Ascending aorta (tissue), 2 donors: Measurements from ENCODE around the gene CNTN5. TPM values are rescaled to one million over a fixed set of nuclear protein-coding genes. Genes with fewer than 3 reads are reported as not detected.

Experiments
- DNase-seq, 2 donors: peaks; one replicate each; pipeline ENCODE4 v3.0.0-alpha.2; 2019; ENCODE audit warnings: low spot score in 2 of 2
- H3K27ac ChIP-seq, 2 donors: fragments of 200-600 bp; sonication (generic); one replicate each; pipeline ENCODE4 v1.5.1; 2016 to 2017; ENCODE audit warnings: mild to moderate bottlenecking in 1 of 2
- H3K27me3 ChIP-seq: fragments of 200-600 bp; sonication (generic); one replicate; pipeline ENCODE4 v1.5.1; 2017
- H3K36me3 ChIP-seq, 2 donors: fragments of 200-600 bp; sonication (generic); one replicate each; pipeline ENCODE4 v1.5.1; 2016
- H3K4me1 ChIP-seq, 2 donors: fragments of 200-600 bp; sonication (generic); one replicate each; pipeline ENCODE4 v1.5.1; 2016 to 2017; ENCODE audit warnings: mild to moderate bottlenecking in 1 of 2
- H3K4me3 ChIP-seq, 2 donors: fragments of 200-600 bp; sonication (generic); one replicate each; pipeline ENCODE4 v1.5.1; 2016 to 2017; ENCODE audit warnings: mild to moderate bottlenecking in 1 of 2
- H3K9me3 ChIP-seq, 2 donors: fragments of 200-600 bp; sonication (generic); one replicate each; pipeline ENCODE4 v1.5.1; 2016
- intact Hi-C: fragments of 100-400 bp; cut with DNase I; formaldehyde crosslinking; loops from one replicate; pipeline ENCODE4 v1.15.1; 2023
- total RNA-seq: library from RNA; depleted of rRNA; stranded (reverse); fragments of >200 nt; gene quantifications from one replicate; pipeline ENCODE4 v1.1.0, GENCODE V29; 2016
- TF ChIP-seq, protein P1 (sequence below), 3 experiments: fragments of 200-600 bp in 2 of 3; fragments of 450-650 bp in 1 of 3; sonication (generic) in 2 of 3; IDR thresholded peaks; one replicate each; pipeline ENCODE4 v1.5.1; 2016 to 2019; ENCODE audit warnings: antibody characterized with exemption in 3 of 3, mild to moderate bottlenecking in 1 of 3, moderate library complexity in 1 of 3

The CNTN5 gene
- total RNA-seq, 1 donor from 2014 or later: 3.6 TPM

DNA sequence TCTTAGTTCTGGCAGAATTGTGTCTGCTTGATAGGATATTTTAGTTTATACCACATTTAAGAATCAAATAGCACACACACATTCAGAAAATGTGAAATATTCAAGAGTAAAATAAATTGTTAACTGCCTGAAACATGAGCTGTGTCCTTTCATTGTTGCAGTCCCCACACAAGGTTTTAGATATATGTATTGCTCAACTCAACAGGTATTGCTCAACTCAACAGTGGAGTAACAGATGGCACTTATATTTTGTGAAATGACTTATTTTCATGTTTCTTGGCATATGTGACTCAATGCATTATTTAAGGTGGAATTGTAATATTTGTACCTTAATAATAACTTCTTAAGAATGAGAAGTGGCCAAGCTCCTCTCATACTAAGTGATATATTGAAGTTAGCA, 760.3 kb downstream of the CNTN5 start:
- Histone ChIP-seq H3K27me3 (no peaks in the 10 kb centered on the region), H3K4me3 (no peak overlapping the region), H3K4me1 (no peaks in the 10 kb centered on the region), H3K27ac (no peak overlapping the region), H3K9me3 (no peaks in the 10 kb centered on the region), H3K36me3 (no peaks in the 10 kb centered on the region)
- TF ChIP-seq, protein P1, sequence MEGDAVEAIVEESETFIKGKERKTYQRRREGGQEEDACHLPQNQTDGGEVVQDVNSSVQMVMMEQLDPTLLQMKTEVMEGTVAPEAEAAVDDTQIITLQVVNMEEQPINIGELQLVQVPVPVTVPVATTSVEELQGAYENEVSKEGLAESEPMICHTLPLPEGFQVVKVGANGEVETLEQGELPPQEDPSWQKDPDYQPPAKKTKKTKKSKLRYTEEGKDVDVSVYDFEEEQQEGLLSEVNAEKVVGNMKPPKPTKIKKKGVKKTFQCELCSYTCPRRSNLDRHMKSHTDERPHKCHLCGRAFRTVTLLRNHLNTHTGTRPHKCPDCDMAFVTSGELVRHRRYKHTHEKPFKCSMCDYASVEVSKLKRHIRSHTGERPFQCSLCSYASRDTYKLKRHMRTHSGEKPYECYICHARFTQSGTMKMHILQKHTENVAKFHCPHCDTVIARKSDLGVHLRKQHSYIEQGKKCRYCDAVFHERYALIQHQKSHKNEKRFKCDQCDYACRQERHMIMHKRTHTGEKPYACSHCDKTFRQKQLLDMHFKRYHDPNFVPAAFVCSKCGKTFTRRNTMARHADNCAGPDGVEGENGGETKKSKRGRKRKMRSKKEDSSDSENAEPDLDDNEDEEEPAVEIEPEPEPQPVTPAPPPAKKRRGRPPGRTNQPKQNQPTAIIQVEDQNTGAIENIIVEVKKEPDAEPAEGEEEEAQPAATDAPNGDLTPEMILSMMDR (IDR thresholded peaks at IDR 0.05): no peak
- no peak for DNase-seq
- intact Hi-C loops: no loop called here

DNA sequence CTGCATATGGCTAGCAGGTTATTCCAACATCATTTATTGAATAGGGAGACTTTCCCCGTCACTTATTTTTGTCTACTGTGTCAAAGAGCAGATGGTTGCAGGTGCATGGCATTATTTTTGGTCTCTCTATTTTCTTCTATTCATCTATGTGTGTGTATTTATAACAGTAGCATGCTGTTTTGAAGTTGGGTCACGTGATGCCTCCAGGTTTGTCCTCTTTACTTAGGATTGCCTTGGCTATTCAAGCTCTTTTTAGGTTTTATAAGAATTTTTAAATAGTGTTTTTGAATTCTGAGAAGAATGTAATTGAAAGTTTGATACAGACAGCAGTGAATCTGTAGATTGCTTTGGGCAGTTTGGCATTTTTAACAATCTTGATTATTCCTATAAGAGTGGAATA, 770.6 kb downstream of the CNTN5 start:
- TF ChIP-seq, protein P1 (IDR thresholded peaks at IDR 0.05): no peak
- intact Hi-C loops: no loop called here

DNA sequence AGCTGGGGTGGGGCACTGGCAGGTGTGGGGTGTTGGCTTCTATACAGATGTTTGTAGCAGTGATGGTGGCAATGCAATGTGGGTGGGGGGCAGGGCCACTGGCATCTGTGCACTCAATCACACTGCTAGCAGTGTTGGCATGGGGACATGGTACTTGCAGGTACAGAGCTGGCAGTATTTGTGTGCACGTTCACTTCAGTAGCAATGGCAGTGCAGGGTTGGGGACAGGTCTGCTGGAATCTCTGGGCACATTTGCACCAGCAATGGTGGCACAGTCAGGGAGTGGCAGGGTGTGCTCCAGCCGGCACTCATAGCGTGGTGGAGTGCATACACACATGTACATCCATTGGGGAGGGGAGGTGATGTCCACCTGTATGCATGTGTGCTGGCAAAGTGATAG, 775.2 kb downstream of the CNTN5 start:
- no peak overlapping the region for H3K27ac ChIP-seq
- no peaks in the 10 kb centered on the region for H3K4me1 ChIP-seq
- H3K9me3 ChIP-seq: peaks cover 0 to 2% of the 10 kb centered on the region in 2 donors
- no peak overlapping the region for H3K4me3 ChIP-seq
- intact Hi-C loops: no loop called here
- no peaks in the 10 kb centered on the region for H3K36me3 ChIP-seq
- no peak for DNase-seq
- TF ChIP-seq, protein P1 (IDR thresholded peaks at IDR 0.05): no peak
- no peaks in the 10 kb centered on the region for H3K27me3 ChIP-seq

More for the DNA sequence above, 770.6 kb downstream of the CNTN5 start:
- H3K4me1 ChIP-seq: no peaks in the 10 kb centered on the region
- no peak overlapping the region for H3K4me3 ChIP-seq
- H3K27me3 ChIP-seq: no peaks in the 10 kb centered on the region
- no peak for DNase-seq
- no peaks in the 10 kb centered on the region for H3K9me3 ChIP-seq
- H3K27ac ChIP-seq: no peak overlapping the region
- no peaks in the 10 kb centered on the region for H3K36me3 ChIP-seq

DNA sequence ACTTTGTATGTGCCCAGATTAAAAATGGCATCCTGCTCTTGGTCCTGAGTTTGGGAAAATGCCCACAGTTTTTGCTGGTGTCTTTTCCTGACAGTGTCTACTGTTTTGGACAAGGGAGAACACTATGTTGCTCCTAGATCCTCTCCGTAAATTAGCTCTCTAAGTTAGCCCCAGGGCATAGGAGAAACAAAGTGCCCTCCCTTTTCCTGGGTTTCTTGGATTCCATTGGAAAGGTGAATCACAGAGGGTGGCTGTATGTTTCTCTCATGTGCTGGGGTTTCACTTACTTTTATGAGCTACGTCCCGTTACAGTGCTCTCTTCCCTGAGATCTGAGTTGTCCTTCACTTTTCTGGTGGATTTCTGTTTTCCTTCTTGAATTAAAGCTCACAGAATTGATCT, 782.8 kb downstream of the CNTN5 start:
- Histone ChIP-seq H3K4me1 (no peaks in the 10 kb centered on the region), H3K4me3 (no peak overlapping the region), H3K36me3 (no peaks in the 10 kb centered on the region), H3K9me3 (peaks cover 0 to 4% of the 10 kb centered on the region in 2 donors), H3K27ac (no peak overlapping the region), H3K27me3 (no peaks in the 10 kb centered on the region)
- DNase-seq: no peak
- TF ChIP-seq, protein P1 (IDR thresholded peaks at IDR 0.05): no peak
- intact Hi-C loops: no loop called here

DNA sequence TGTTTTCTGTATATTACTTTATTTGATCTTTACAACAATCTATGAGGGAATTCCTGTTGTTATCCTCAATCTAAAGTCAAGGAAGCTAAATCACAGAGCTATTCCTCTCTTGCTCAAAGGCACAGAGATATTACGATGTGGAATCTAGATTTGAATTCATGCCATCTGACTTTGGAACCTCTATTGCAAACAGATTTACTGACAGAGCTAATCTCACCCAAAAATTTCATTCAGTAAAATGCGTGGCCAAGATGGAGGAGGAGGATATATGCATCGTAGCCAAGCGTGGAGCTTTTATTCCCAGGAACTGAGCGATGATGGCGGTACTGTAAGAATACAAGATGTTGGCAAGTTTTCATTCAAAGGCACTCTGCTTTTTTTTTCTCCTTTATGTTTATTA, 791.8 kb downstream of the CNTN5 start:
- TF ChIP-seq, protein P1 (IDR thresholded peaks at IDR 0.05): no peak
- H3K36me3 ChIP-seq: no peaks in the 10 kb centered on the region
- H3K4me3 ChIP-seq: no peak overlapping the region
- no peak for DNase-seq
- no peak overlapping the region for H3K27ac ChIP-seq
- intact Hi-C loops: no loop called here
- no peaks in the 10 kb centered on the region for H3K9me3 ChIP-seq
- no peaks in the 10 kb centered on the region for H3K4me1 ChIP-seq
- H3K27me3 ChIP-seq: no peaks in the 10 kb centered on the region

DNA sequence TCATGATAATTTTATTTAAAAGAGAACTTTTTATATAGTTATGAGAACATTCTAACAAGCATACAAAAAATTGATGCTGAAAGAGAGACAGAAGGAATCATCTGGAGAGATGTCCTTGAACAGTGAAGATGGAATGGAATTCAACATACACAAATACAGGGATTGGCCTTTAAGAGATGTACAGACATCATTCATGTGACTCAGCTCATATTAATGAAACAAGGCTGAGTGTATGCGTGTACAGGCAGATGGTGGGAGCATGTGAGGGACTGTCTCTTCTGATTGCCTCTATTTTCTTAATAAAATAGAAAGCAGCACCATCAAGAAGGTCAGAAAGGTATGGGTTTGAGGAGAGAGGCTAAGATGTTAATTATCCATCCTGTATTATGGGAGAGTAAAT, 793.3 kb downstream of the CNTN5 start:
- TF ChIP-seq, protein P1 (IDR thresholded peaks at IDR 0.05): no peak
- no peaks in the 10 kb centered on the region for H3K36me3 ChIP-seq
- DNase-seq: no peak
- H3K4me3 ChIP-seq: no peak overlapping the region
- intact Hi-C loops: no loop called here
- H3K27me3 ChIP-seq: no peaks in the 10 kb centered on the region
- H3K27ac ChIP-seq: no peak overlapping the region
- H3K9me3 ChIP-seq: no peaks in the 10 kb centered on the region
- no peaks in the 10 kb centered on the region for H3K4me1 ChIP-seq
